ENCODE results near the gene CHST2. TPM values are rescaled to one million over a fixed set of nuclear protein-coding genes. Genes with fewer than 3 reads are reported as not detected.
A peak's percentile ranks its signal among the peaks of the same experiment; 100 is the strongest.
"Not testable (repeated sequence)": the region's sequence is repeated elsewhere in the genome, so short reads cannot be mapped to it uniquely, and the experiment has no call there.

Gene CHST2, protein sequence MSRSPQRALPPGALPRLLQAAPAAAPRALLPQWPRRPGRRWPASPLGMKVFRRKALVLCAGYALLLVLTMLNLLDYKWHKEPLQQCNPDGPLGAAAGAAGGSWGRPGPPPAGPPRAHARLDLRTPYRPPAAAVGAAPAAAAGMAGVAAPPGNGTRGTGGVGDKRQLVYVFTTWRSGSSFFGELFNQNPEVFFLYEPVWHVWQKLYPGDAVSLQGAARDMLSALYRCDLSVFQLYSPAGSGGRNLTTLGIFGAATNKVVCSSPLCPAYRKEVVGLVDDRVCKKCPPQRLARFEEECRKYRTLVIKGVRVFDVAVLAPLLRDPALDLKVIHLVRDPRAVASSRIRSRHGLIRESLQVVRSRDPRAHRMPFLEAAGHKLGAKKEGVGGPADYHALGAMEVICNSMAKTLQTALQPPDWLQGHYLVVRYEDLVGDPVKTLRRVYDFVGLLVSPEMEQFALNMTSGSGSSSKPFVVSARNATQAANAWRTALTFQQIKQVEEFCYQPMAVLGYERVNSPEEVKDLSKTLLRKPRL
- 10.4 and 12.0 TPM in 2 replicates for total RNA-seq (2014; rRNA removed; shearing (Covaris generic))
- 2.1 and 2.3 TPM in 2 replicates for polyA plus RNA-seq (2016; fragmentation: Nextera tagmentation; extraction: Ambion mirVana)

DNA sequence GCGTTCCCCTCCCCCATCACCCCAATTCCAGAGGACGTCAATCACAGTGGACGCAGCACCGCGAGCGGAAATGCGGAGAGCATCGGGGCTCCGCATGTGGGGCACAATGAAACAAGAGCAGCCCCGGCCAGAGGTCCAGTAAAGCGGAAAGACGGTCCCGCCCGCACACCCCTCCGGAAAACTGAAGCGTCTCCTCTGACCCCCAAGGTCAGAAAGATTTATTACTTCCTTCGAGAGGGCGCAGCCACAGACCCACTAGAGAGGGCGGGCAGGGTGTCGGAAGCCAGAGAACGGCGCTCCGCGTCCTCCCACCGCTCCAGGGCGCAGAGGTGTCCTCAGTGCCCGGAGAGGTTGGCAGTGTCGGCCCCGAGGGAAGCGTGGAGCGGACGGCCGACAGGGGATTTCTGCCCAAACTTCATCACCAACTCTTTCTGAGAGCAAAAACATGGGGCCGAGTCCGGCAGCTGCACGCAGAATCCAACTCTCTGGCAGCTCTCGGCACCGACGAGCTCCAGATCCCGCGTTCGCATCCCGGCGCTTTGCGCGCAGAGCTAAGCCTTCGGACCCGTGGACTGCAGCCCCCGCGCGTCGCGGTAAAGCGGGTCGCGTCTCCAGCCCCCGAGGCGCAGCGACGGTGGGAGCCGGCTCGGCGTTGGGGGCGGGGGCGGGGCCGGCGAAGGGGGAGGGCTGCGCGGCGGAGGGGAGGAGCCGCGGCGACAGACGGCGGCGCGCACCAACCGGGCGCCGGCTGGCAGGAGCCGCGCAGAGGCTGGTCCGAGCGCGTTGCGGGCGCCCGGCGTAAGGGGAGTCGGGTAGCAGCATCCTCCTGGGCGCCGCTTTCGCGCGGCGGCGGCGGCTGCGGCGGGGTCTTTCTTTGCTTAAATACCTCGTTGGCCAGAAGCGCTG is at the start of gene CHST2:
TSS of gene CHST2 (plus strand) at position 763 of the 906 bp plus-strand sequence. CDS start 1,046 bp downstream, outside the sequence.
- Histone ChIP-seq H4K20me1 (ENCODE audit: insufficient read depth) (no peaks in the 10 kb centered on the region), H2AFZ (peak within 1 kb of the TSS; percentile 79), H3K9me3 (ENCODE audit: low read depth) (no peaks in the 10 kb centered on the region), H3K27me3 (replicated peaks; ENCODE audit: insufficient read depth) (no peaks in the 10 kb centered on the region), H3K9me2 (ENCODE audit: insufficient read depth) (no peaks in the 10 kb centered on the region), H3K79me2 (ENCODE audit: insufficient read depth) (no peaks in the 10 kb centered on the region), H3K9ac (peak within 1 kb of the TSS; percentile 64), H3K4me2 (ENCODE audit: unreplicated experiment) (peak within 1 kb of the TSS; percentile 81), H3K36me3 (ENCODE audit: low read depth) (no peaks in the 10 kb centered on the region), H3K4me1 (ENCODE audit: insufficient read depth) (no peaks in the 10 kb centered on the region), H3K4me3 (peak within 1 kb of the TSS; percentile 84), H3F3A (ENCODE audit: insufficient read depth) (0 out of 2 replicates have a peak, but pooled peaks cover 4% of the 10 kb centered on the region), H3K27ac (peak within 1 kb of the TSS; percentile 12; the same call in 1 of the 2 replicates)
- in situ Hi-C loops (cut with MboI), result no loop called here
- WGBS, 2 experiments (ENCODE audit: low coverage in 1 of 2, low lambda C conversion rate in 2 of 2, missing lambda C conversion rate in 2 of 2), result 1% methylated on average over 67 to 82 of the region's 102 CpGs
- TF ChIP-seq EZH2 (IDR thresholded peaks at IDR 0.05; ENCODE audit: insufficient read depth, poor library complexity, severe bottlenecking) (no peak), EZH2phosphoT487 (IDR thresholded peaks at IDR 0.05; ENCODE audit: insufficient read depth, low read depth) (no peak)
- DNase-seq, result peak; percentile 93

DNA sequence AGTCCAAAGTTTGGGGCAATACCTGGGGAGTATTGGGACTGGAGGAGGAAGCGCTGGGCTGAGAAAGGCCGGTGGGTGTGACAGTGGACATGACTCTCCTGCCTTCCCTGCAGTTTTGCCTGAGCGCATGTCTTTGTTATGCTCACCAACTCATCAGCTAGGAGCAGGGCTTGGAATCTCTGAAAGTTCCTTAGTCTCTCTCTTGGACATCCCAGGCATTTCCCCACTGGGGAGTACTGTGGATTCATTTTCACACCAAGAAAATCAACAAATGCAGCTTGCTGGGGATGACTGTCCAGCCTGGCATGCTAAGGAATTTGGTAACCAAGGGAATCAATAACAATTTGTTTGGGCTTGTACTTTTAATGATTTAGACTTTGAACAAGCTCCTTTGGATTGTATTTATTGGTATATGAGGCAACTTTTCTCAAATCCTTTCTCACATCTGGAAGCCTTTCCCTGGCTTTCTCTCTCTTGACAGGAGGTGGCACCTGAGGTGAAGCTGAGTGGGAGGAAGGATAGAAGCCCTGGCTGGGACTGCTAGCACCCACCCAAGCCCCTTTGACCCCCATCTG is 48.5 kb upstream of the CHST2 start:
- Histone ChIP-seq H3K27me3 (replicated peaks; ENCODE audit: insufficient read depth) (no peaks in the 10 kb centered on the region), H2AFZ (peak overlapping the region; percentile 11), H3K9me3 (ENCODE audit: low read depth) (no peaks in the 10 kb centered on the region), H3F3A (ENCODE audit: insufficient read depth) (peaks cover 11% of the 10 kb centered on the region; the same call in 1 of the 2 replicates), H3K4me2 (ENCODE audit: unreplicated experiment) (peak overlapping the region; percentile 48), H4K20me1 (ENCODE audit: insufficient read depth) (no peaks in the 10 kb centered on the region), H3K27ac (peak overlapping the region; percentile 88), H3K9me2 (ENCODE audit: insufficient read depth) (no peaks in the 10 kb centered on the region), H3K4me1 (ENCODE audit: insufficient read depth) (peaks cover 24% of the 10 kb centered on the region), H3K36me3 (ENCODE audit: low read depth) (no peaks in the 10 kb centered on the region), H3K79me2 (ENCODE audit: insufficient read depth) (no peaks in the 10 kb centered on the region), H3K9ac (peak overlapping the region; percentile 69), H3K4me3 (peak overlapping the region; percentile 32; the same call in 1 of the 2 replicates)
- no peak for TF ChIP-seq EZH2 (IDR thresholded peaks at IDR 0.05; ENCODE audit: insufficient read depth, poor library complexity, severe bottlenecking)
- no peak for TF ChIP-seq EZH2phosphoT487 (IDR thresholded peaks at IDR 0.05; ENCODE audit: insufficient read depth, low read depth)
- WGBS, 2 experiments (ENCODE audit: low coverage in 1 of 2, low lambda C conversion rate in 2 of 2, missing lambda C conversion rate in 2 of 2), result 37 to 55% methylated on average over 3 of the region's 3 CpGs
- in situ Hi-C loops (cut with MboI), result no loop called here
- DNase-seq, result peak; percentile 93

- peaks cover 11% of the 10 kb centered on the region; the same call in 1 of the 2 replicates for H3F3A ChIP-seq (ENCODE audit: insufficient read depth)
- H3K79me2 ChIP-seq (ENCODE audit: insufficient read depth), result no peaks in the 10 kb centered on the region
- H3K27ac ChIP-seq, result peak overlapping the region; percentile 88
- H3K9ac ChIP-seq, result peak overlapping the region; percentile 69
- peak overlapping the region; percentile 32; the same call in 1 of the 2 replicates for H3K4me3 ChIP-seq
- WGBS, 2 experiments (ENCODE audit: low coverage in 1 of 2, low lambda C conversion rate in 2 of 2, missing lambda C conversion rate in 2 of 2), result 85 to 88% methylated on average over 6 of the region's 6 CpGs
- TF ChIP-seq EZH2 (IDR thresholded peaks at IDR 0.05; ENCODE audit: insufficient read depth, poor library complexity, severe bottlenecking), result no peak
- TF ChIP-seq EZH2phosphoT487 (IDR thresholded peaks at IDR 0.05; ENCODE audit: insufficient read depth, low read depth), result no peak
- no peaks in the 10 kb centered on the region for H3K9me2 ChIP-seq (ENCODE audit: insufficient read depth)
- H3K27me3 ChIP-seq (replicated peaks; ENCODE audit: insufficient read depth), result no peaks in the 10 kb centered on the region
- peaks cover 22% of the 10 kb centered on the region for H3K4me1 ChIP-seq (ENCODE audit: insufficient read depth)
- in situ Hi-C loops (cut with MboI), result no loop called here
- H4K20me1 ChIP-seq (ENCODE audit: insufficient read depth), result no peaks in the 10 kb centered on the region
- H2AFZ ChIP-seq, result no peak overlapping the region
- peak overlapping the region; percentile 48 for H3K4me2 ChIP-seq (ENCODE audit: unreplicated experiment)
- H3K9me3 ChIP-seq (ENCODE audit: low read depth), result no peaks in the 10 kb centered on the region
- H3K36me3 ChIP-seq (ENCODE audit: low read depth), result no peaks in the 10 kb centered on the region
- DNase-seq, result peak; percentile 17
Measured at GRCh38 chr3:143071776-143072175, 47.8 kb upstream of the CHST2 start.

- H3K9ac ChIP-seq; H3K27ac ChIP-seq; H3K4me3 ChIP-seq; DNase-seq; H4K20me1 ChIP-seq (ENCODE audit: insufficient read depth); H3K9me3 ChIP-seq (ENCODE audit: low read depth); H3K9me2 ChIP-seq (ENCODE audit: insufficient read depth); H3K4me2 ChIP-seq (ENCODE audit: unreplicated experiment); H2AFZ ChIP-seq; H3K27me3 ChIP-seq (replicated peaks; ENCODE audit: insufficient read depth); H3K36me3 ChIP-seq (ENCODE audit: low read depth); H3K79me2 ChIP-seq (ENCODE audit: insufficient read depth); in situ Hi-C loops (cut with MboI): not testable (repeated sequence)
- 89 to 93% methylated on average over 12 of the region's 12 CpGs for WGBS, 2 experiments (ENCODE audit: low coverage in 1 of 2, low lambda C conversion rate in 2 of 2, missing lambda C conversion rate in 2 of 2)
- H3K4me1 ChIP-seq (ENCODE audit: insufficient read depth), result peaks cover 16% of the 10 kb centered on the region
- H3F3A ChIP-seq (ENCODE audit: insufficient read depth), result peaks cover 11% of the 10 kb centered on the region; the same call in 1 of the 2 replicates
Measured at GRCh38 chr3:143072298-143073020, 47.1 kb upstream of the CHST2 start.

GRCh38 chr3:143073541-143073940 is 46.0 kb upstream of the CHST2 start:
- H3K27me3 ChIP-seq (replicated peaks; ENCODE audit: insufficient read depth); in situ Hi-C loops (cut with MboI); DNase-seq; H3K4me3 ChIP-seq; H3K36me3 ChIP-seq (ENCODE audit: low read depth); H3K4me2 ChIP-seq (ENCODE audit: unreplicated experiment); H3K27ac ChIP-seq; H2AFZ ChIP-seq; H3K79me2 ChIP-seq (ENCODE audit: insufficient read depth); H4K20me1 ChIP-seq (ENCODE audit: insufficient read depth); H3K9me3 ChIP-seq (ENCODE audit: low read depth); H3K9ac ChIP-seq; H3K9me2 ChIP-seq (ENCODE audit: insufficient read depth): not testable (repeated sequence)
- H3K4me1 ChIP-seq (ENCODE audit: insufficient read depth), result peaks cover 16% of the 10 kb centered on the region
- WGBS, 2 experiments (ENCODE audit: low coverage in 1 of 2, low lambda C conversion rate in 2 of 2, missing lambda C conversion rate in 2 of 2), result 87 to 92% methylated on average over 9 to 15 of the region's 15 CpGs
- peaks cover 13% of the 10 kb centered on the region; the same call in 1 of the 2 replicates for H3F3A ChIP-seq (ENCODE audit: insufficient read depth)
